ENCODE measurements around the gene NGEF. TPM values are rescaled to one million over a fixed set of nuclear protein-coding genes. Genes with fewer than 3 reads are reported as not detected.
A peak's percentile ranks its signal among the peaks of the same experiment; 100 is the strongest.

Gene NGEF
- total RNA-seq, 1 experiment from 2014 or later = 1.9 TPM

- Mint-ChIP-seq H3K9me3 (no peaks in the 10 kb centered on the region), H3K4me1 (no peaks in the 10 kb centered on the region), H3K27me3 (ENCODE audit: low read depth) (no peaks in the 10 kb centered on the region), H3K36me3 (ENCODE audit: insufficient read depth in 1 of 3, low read depth in 3 of 3) (peaks cover 14 to 82% (median 72%) of the 10 kb centered on the region in 3 experiments; a peak in 6 of 7 replicates), H3K27ac (0 out of 7 replicates have a peak overlapping the region, but pooled peaks of 1 of the 3 experiments have one; percentile 44), H3K4me3 (no peak overlapping the region)
- Histone ChIP-seq H2BK15ac (ENCODE audit: low read depth, low read length) (no peak overlapping the region), H3K4me2 (ENCODE audit: insufficient read depth, insufficient read length, low read length) (no peak overlapping the region), H3K79me1 (ENCODE audit: insufficient read depth, low read depth, low read length, poor library complexity, severe bottlenecking) (no peaks in the 10 kb centered on the region), H3K18ac (ENCODE audit: insufficient read length, low read depth, low read length) (no peak overlapping the region), H3K9me3 (ENCODE audit: control insufficient read depth, low read depth, low read length) (no peaks in the 10 kb centered on the region), H3K27me3 (ENCODE audit: insufficient read depth, low read length) (no peaks in the 10 kb centered on the region), H2BK20ac (ENCODE audit: low read depth, low read length, poor library complexity, severe bottlenecking) (no peak overlapping the region), H3T11ph (ENCODE audit: low read length) (no peak overlapping the region), H4K5ac (ENCODE audit: insufficient read length, low read depth, low read length) (no peak overlapping the region), H2AFZ (ENCODE audit: low read length) (no peak overlapping the region), H3K23me2 (ENCODE audit: insufficient read length, low read depth, low read length, poor library complexity, severe bottlenecking) (no peaks in the 10 kb centered on the region), H3K4me1 (ENCODE audit: insufficient read depth, low read length) (no peaks in the 10 kb centered on the region), H2BK5ac (ENCODE audit: insufficient read length, low read length) (no peak overlapping the region), H2AK5ac (ENCODE audit: insufficient read length, low read length) (no peak overlapping the region), H3K9ac (ENCODE audit: extremely low read depth, insufficient read length, low read length) (no peak overlapping the region), H4K91ac (ENCODE audit: insufficient read length, low read depth, low read length) (no peak overlapping the region), H3K23ac (ENCODE audit: insufficient read length, low read depth, low read length) (no peak overlapping the region), H2BK12ac (ENCODE audit: insufficient read length, low read depth, low read length) (no peak overlapping the region), H3K79me2 (ENCODE audit: insufficient read depth, low read length) (no peaks in the 10 kb centered on the region), H3K56ac (ENCODE audit: insufficient read length, low read depth, low read length) (no peak overlapping the region), H3K4ac (ENCODE audit: low read depth, low read length) (no peak overlapping the region), H3K14ac (ENCODE audit: insufficient read depth, low read length) (no peak overlapping the region), H4K20me1 (ENCODE audit: control insufficient read depth, insufficient read depth, insufficient read length) (no peaks in the 10 kb centered on the region), H4K8ac (replicated peaks; ENCODE audit: insufficient read length, low read depth, low read length) (no peak overlapping the region), H3K27ac (ENCODE audit: insufficient read length, low read depth, low read length) (no peak overlapping the region), H2BK120ac (ENCODE audit: low read depth, low read length, poor library complexity, severe bottlenecking) (no peak overlapping the region)
- DNase-seq = no peak
- TF ChIP-seq CTCF (conservative IDR thresholded peaks at IDR 0.05) = peak; percentile 48
- no CpG with 5 or more reads among the region's 3 CpGs for WGBS (ENCODE audit: extremely low coverage, insufficient read length, low lambda C conversion rate)
Measured at GRCh38 chr2:232843834-232844233, 169.2 kb downstream of the NGEF start.

Data from H9 (cell line).